CD4-positive, alpha-beta memory T cell (primary cell): ENCODE results near the gene HOXC9. TPM values are rescaled to one million over a fixed set of nuclear protein-coding genes. Genes with fewer than 3 reads are reported as not detected.

Source experiments
- CTCF ChIA-PET: fragments of 350-600 bp; sonication (Branson Sonifier 250); formaldehyde crosslinking; loops from one replicate; lab custom pipeline; 2021; ENCODE audit warnings: inconsistent platforms; ENCODE audit not compliant: partially characterized antibody; lab: Charles Lee
- POLR2A ChIA-PET: fragments of 350-600 bp; sonication (Branson Sonifier 250); formaldehyde crosslinking; loops from one replicate; lab custom pipeline; 2021; ENCODE audit not compliant: partially characterized antibody; lab: Charles Lee
- DNase-seq, 5 donors: peaks; one replicate each; pipeline versions ENCODE4 v3.0.0 to v3.0.0-alpha.2; 2020 to 2022; ENCODE audit warnings: mixed read lengths in 1 of 5
- H3K27ac ChIP-seq: one replicate; pipeline ENCODE4 v1.7.0; 2013; ENCODE audit warnings: low read depth, low read length
- H3K27me3 ChIP-seq: 2 replicates; pipeline ENCODE4 v1.7.0; 2013; ENCODE audit warnings: mild to moderate bottlenecking, low read length, moderate library complexity; ENCODE audit not compliant: insufficient read depth
- H3K36me3 ChIP-seq: 2 replicates; pipeline ENCODE4 v1.7.0; 2013; ENCODE audit warnings: mild to moderate bottlenecking, low read length, moderate library complexity; ENCODE audit not compliant: insufficient read depth
- H3K4me1 ChIP-seq: 2 replicates; pipeline ENCODE4 v1.7.0; 2013; ENCODE audit warnings: mild to moderate bottlenecking, low read length, moderate library complexity; ENCODE audit not compliant: insufficient read depth
- H3K4me3 ChIP-seq, 2 donors: one replicate each; pipeline ENCODE4 v1.7.0; 2013; ENCODE audit warnings: low read length in 2 of 2, mild to moderate bottlenecking in 1 of 2
- H3K9me3 ChIP-seq, 2 donors: one replicate each; pipeline ENCODE4 v1.7.0; 2013; ENCODE audit warnings: low read length in 2 of 2, control low read depth in 1 of 2; ENCODE audit not compliant: control insufficient read depth in 1 of 2
- H3K27ac Mint-ChIP-seq, 7 donors: one replicate each; pipeline ENCODE4 v1.8.0; 2020 to 2021; ENCODE audit warnings: mixed read lengths in 7 of 7, mild to moderate bottlenecking in 6 of 7, inconsistent platforms in 3 of 7, moderate library complexity in 3 of 7
- H3K27me3 Mint-ChIP-seq, 2 donors: one replicate each; pipeline ENCODE4 v1.8.0; 2020 to 2021; ENCODE audit warnings: mixed read lengths in 2 of 2
- H3K36me3 Mint-ChIP-seq, 2 donors: one replicate each; pipeline ENCODE4 v1.8.0; 2020 to 2021; ENCODE audit warnings: mixed read lengths in 2 of 2, inconsistent platforms in 1 of 2, mild to moderate bottlenecking in 1 of 2
- H3K4me1 Mint-ChIP-seq, 4 donors: one replicate each; pipeline ENCODE4 v1.8.0; 2020 to 2021; ENCODE audit warnings: mixed read lengths in 4 of 4, mild to moderate bottlenecking in 1 of 4
- H3K4me3 Mint-ChIP-seq, 8 donors: one replicate each; pipeline ENCODE4 v1.8.0; 2020 to 2021; ENCODE audit warnings: mixed read lengths in 8 of 8, mild to moderate bottlenecking in 7 of 8, moderate library complexity in 6 of 8, inconsistent platforms in 3 of 8
- H3K9me3 Mint-ChIP-seq, 8 donors: one replicate each; pipeline ENCODE4 v1.8.0; 2020 to 2021; ENCODE audit warnings: mixed read lengths in 8 of 8, mild to moderate bottlenecking in 5 of 8, inconsistent platforms in 3 of 8, moderate library complexity in 1 of 8
- intact Hi-C: fragments of 100-400 bp; cut with micrococcal nuclease; formaldehyde crosslinking; loops from one replicate; pipeline ENCODE4 v1.15.1; 2023
- polyA plus RNA-seq, 2 donors: library from polyadenylated mRNA; unstranded; fragments of 300-500 nt; fragmentation: Illumina TruSeq; gene quantifications; one replicate each; pipeline ENCODE4 v1.2.3, GENCODE V29; 2021
- total RNA-seq, 2 experiments: library from RNA; stranded (reverse); gene quantifications; one replicate each; pipeline ENCODE4 v1.2.3, GENCODE V29; 2021

The HOXC9 gene
- total and polyA plus RNA-seq, 4 experiments from 2014 or later: not detected

- Histone ChIP-seq H3K27ac (no peak overlapping the region), H3K36me3 (no peaks in the 10 kb centered on the region), H3K9me3 (no peaks in the 10 kb centered on the region), H3K27me3 (peaks cover 90% of the 10 kb centered on the region), H3K4me3 (no peak overlapping the region), H3K4me1 (peaks cover 15% of the 10 kb centered on the region)
- peaks cover 70 to 74% of the 10 kb centered on the region in 2 donors for H3K27me3 Mint-ChIP-seq
- POLR2A ChIA-PET: no interaction called here
- H3K4me1 Mint-ChIP-seq: peaks cover 9 to 47% (median 26%) of the 10 kb centered on the region in 4 donors
- intact Hi-C loops: no loop called here
- H3K4me3 Mint-ChIP-seq: peak overlapping the region in 3 of 8 donors; percentile 7 to 65 (median 25)
- H3K27ac Mint-ChIP-seq: peak overlapping the region in 1 of 7 donors; percentile 84
- CTCF ChIA-PET: no interaction called here
- no peaks in the 10 kb centered on the region for H3K36me3 Mint-ChIP-seq
- H3K9me3 Mint-ChIP-seq: peaks cover 0 to 42% (median 6%) of the 10 kb centered on the region in 8 donors
- DNase-seq: no peak
These were observed 42.9 kb upstream of the HOXC9 start for GRCh38 chr12:53956914-53957536.

- H3K4me1 Mint-ChIP-seq: peaks cover 9 to 38% (median 24%) of the 10 kb centered on the region in 4 donors
- H3K27ac Mint-ChIP-seq: peak overlapping the region in 2 of 7 donors; percentile 5 to 33
These were observed 41.8 kb upstream of the HOXC9 start for GRCh38 chr12:53958128-53958527.

DNA sequence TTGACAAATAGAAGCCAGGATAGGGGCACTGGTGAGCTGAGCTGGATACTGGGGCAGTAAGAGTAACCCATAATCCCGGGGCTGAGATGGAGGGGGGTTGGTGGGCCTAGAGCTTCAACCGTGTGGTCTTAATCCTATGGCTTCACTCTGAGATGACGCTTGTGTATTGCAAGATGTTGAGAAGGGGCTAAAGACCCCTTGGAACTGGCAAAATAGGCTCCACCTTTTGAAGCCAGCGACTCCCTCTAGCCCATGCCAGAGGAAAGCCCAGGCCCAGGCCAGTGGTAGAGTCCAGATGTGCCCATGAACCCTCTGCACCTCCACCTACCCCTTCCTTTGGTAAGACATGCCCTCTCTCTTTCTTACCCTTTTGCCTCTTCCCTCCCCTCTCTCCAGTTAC lies 40.6 kb upstream of the HOXC9 start:
- Mint-ChIP-seq H3K4me1 (peaks cover 13 to 36% (median 26%) of the 10 kb centered on the region in 4 donors), H3K4me3 (no peak overlapping the region), H3K27ac (peak overlapping the region in 1 of 7 donors; percentile 56), H3K9me3 (peaks cover 0 to 28% (median 2%) of the 10 kb centered on the region in 8 donors), H3K36me3 (no peaks in the 10 kb centered on the region), H3K27me3 (peaks cover 68 to 74% of the 10 kb centered on the region in 2 donors)
- H3K27ac ChIP-seq: no peak overlapping the region
- H3K4me3 ChIP-seq: no peak overlapping the region
- ChIA-PET POLR2A (interaction anchor here (0.6 kb wide), 1 partner anchor 13 kb away, joined by 3 read pairs; no protein-coding TSS in a partner anchor), CTCF (no interaction called here)
- peaks cover 89% of the 10 kb centered on the region for H3K27me3 ChIP-seq
- H3K36me3 ChIP-seq: no peaks in the 10 kb centered on the region
- DNase-seq: no peak
- H3K4me1 ChIP-seq: peaks cover 30% of the 10 kb centered on the region
- intact Hi-C loops: no loop called here
- H3K9me3 ChIP-seq: no peaks in the 10 kb centered on the region

More at GRCh38 chr12:53958128-53958527, 41.8 kb upstream of the HOXC9 start:
- Histone ChIP-seq H3K27me3 (peaks cover 89% of the 10 kb centered on the region), H3K27ac (no peak overlapping the region), H3K36me3 (no peaks in the 10 kb centered on the region), H3K4me1 (peaks cover 18% of the 10 kb centered on the region), H3K4me3 (no peak overlapping the region), H3K9me3 (no peaks in the 10 kb centered on the region)
- DNase-seq: no peak
- CTCF ChIA-PET: no interaction called here
- Mint-ChIP-seq H3K36me3 (no peaks in the 10 kb centered on the region), H3K9me3 (peaks cover 0 to 34% (median 5%) of the 10 kb centered on the region in 8 donors), H3K4me3 (no peak overlapping the region), H3K27me3 (peaks cover 71 to 75% of the 10 kb centered on the region in 2 donors)
- intact Hi-C loops: no loop called here
- POLR2A ChIA-PET: no interaction called here

DNA sequence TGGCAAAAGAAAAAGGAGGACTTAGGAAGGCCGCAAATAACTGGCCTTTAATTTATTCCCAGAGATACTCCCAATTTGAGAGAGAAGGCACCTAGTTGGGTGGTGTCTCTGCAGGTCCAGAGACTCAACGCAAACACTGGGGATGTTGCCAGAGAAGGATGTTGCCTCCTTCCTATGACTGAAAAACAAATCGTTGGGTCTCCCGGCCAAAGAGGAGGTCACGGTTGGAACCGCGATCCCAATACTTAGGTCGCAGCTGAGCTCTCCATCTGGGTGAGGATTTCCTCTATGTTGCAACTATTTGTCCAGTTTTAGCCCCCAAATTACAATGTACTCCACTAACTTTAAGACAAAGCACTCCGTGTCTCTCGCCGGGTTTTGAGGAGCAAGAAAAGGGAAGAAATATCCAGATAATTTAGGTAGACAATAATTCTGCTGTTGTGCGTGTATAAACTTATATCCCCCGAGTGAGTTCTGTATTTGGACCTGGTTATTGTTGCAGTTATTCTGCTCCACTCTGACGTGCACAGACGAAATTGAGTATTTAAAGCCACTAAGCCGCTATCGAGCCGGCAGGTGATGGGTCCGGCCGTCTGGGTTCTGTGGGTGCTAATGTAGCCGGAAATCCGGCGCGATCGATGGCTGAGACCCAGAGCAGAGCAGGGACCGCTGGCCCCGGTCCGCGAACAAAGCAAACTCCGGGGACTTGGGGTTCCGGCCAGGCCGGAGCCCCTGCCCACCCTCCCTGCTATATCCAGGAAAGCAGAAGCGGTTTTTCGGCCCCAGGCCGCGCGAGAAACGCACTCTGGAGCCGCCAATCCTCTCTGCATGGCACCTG lies 39.6 kb upstream of the HOXC9 start:
- H3K27ac Mint-ChIP-seq: peak overlapping the region in 4 of 7 donors; percentile 0 to 56 (median 24)
- peaks cover 15 to 47% (median 34%) of the 10 kb centered on the region in 4 donors for H3K4me1 Mint-ChIP-seq
- CTCF ChIA-PET: no interaction called here
- H3K27me3 Mint-ChIP-seq: peaks cover 71 to 80% of the 10 kb centered on the region in 2 donors
- Histone ChIP-seq H3K4me3 (no peak overlapping the region), H3K9me3 (no peaks in the 10 kb centered on the region), H3K27me3 (peaks cover 92% of the 10 kb centered on the region), H3K27ac (no peak overlapping the region), H3K4me1 (peaks cover 40% of the 10 kb centered on the region), H3K36me3 (no peaks in the 10 kb centered on the region)
- POLR2A ChIA-PET: no interaction called here
- no peaks in the 10 kb centered on the region for H3K36me3 Mint-ChIP-seq
- H3K9me3 Mint-ChIP-seq: peaks cover 0 to 24% (median 2%) of the 10 kb centered on the region in 8 donors
- DNase-seq: no peak
- H3K4me3 Mint-ChIP-seq: peak overlapping the region in 2 of 8 donors; percentile 3 to 32
- intact Hi-C loops: no loop called here

- Mint-ChIP-seq H3K27me3 (peaks cover 70 to 79% of the 10 kb centered on the region in 2 donors), H3K36me3 (no peaks in the 10 kb centered on the region), H3K4me1 (peaks cover 16 to 49% (median 36%) of the 10 kb centered on the region in 4 donors), H3K4me3 (peak overlapping the region in 1 of 8 donors; percentile 36), H3K9me3 (peaks cover 0 to 17% (median 3%) of the 10 kb centered on the region in 8 donors), H3K27ac (peak overlapping the region in 2 of 7 donors; percentile 2 to 72)
- intact Hi-C loops: no loop called here
- Histone ChIP-seq H3K36me3 (no peaks in the 10 kb centered on the region), H3K27ac (no peak overlapping the region), H3K4me3 (no peak overlapping the region), H3K27me3 (peaks cover 92% of the 10 kb centered on the region), H3K9me3 (no peaks in the 10 kb centered on the region), H3K4me1 (peaks cover 41% of the 10 kb centered on the region)
- POLR2A ChIA-PET: interaction anchor here (0.7 kb wide), 1 partner anchor 29 kb away, joined by 3 read pairs; no protein-coding TSS in a partner anchor
- no peak for DNase-seq
- CTCF ChIA-PET: no interaction called here
These were observed 38.8 kb upstream of the HOXC9 start for GRCh38 chr12:53961025-53961761.

DNA sequence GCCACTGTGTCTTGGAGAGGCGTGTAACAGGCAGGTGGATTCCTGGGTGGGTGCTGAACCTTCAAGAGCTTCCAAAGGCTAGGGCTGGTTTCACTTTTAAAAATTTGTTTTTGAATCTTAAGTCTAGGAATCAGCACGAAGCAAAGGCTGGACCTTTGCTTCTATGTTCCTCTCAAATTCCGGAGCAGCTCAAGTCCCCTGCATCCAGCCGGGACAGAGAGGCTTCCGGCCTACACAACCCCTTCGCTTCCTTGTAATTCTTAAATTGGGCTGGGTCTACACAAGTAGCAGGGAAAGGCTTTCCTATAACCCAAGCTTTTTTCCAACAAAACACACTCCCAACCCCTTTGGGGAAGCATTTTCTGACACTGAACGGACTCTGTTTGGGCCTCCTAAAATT lies 37.0 kb upstream of the HOXC9 start:
- peak overlapping the region in 1 of 8 donors; percentile 50 for H3K4me3 Mint-ChIP-seq

More for the DNA sequence above, 37.0 kb upstream of the HOXC9 start:
- H3K36me3 ChIP-seq: no peaks in the 10 kb centered on the region
- no peak for DNase-seq
- Mint-ChIP-seq H3K9me3 (peaks cover 0 to 17% (median 4%) of the 10 kb centered on the region in 8 donors), H3K27ac (peak overlapping the region in 3 of 7 donors; percentile 30 to 68 (median 42)), H3K4me1 (peaks cover 20 to 46% (median 32%) of the 10 kb centered on the region in 4 donors), H3K27me3 (peaks cover 74 to 82% of the 10 kb centered on the region in 2 donors), H3K36me3 (no peaks in the 10 kb centered on the region)
- H3K4me3 ChIP-seq: no peak overlapping the region
- H3K27ac ChIP-seq: no peak overlapping the region
- ChIA-PET CTCF (no interaction called here), POLR2A (no interaction called here)
- H3K4me1 ChIP-seq: peaks cover 42% of the 10 kb centered on the region
- intact Hi-C loops: no loop called here
- peaks cover 92% of the 10 kb centered on the region for H3K27me3 ChIP-seq
- no peaks in the 10 kb centered on the region for H3K9me3 ChIP-seq
